WTC11 (cell line): ENCODE results near the gene GRM8. TPM values are rescaled to one million over a fixed set of nuclear protein-coding genes. Genes with fewer than 3 reads are reported as not detected.

Experiments
- ATAC-seq: fragments of 200-7000 bp; cut with Tn5 transposase; 2 replicates; pipeline ENCODE4 v1.10.0; 2021; ENCODE audit warnings: mild to moderate bottlenecking, moderate library complexity
- CTCF ChIA-PET: fragments of 300-600 bp; sonication (Branson Sonifier 250); formaldehyde crosslinking; loops from one replicate; lab custom pipeline; 2021; ENCODE audit warnings: antibody characterized with exemption; lab: Charles Lee
- POLR2A ChIA-PET: fragments of 350-600 bp; sonication (Branson Sonifier 250); formaldehyde crosslinking; loops from one replicate; lab custom pipeline; 2021; ENCODE audit warnings: antibody characterized with exemption; lab: Charles Lee
- DNase-seq: peaks from one replicate; pipeline ENCODE4 v3.0.0; 2021; ENCODE audit warnings: low spot score
- H3K27ac Mint-ChIP-seq: 2 replicates; pipeline ENCODE4 v1.8.0; 2021; ENCODE audit warnings: mixed read lengths
- H3K27me3 Mint-ChIP-seq: 2 replicates; pipeline ENCODE4 v1.8.0; 2021; ENCODE audit warnings: low read depth, mild to moderate bottlenecking, moderate library complexity, mixed read lengths
- H3K36me3 Mint-ChIP-seq: 2 replicates; pipeline ENCODE4 v1.8.0; 2021; ENCODE audit warnings: mixed read lengths
- H3K4me1 Mint-ChIP-seq: 2 replicates; pipeline ENCODE4 v1.8.0; 2022; ENCODE audit warnings: mixed read lengths
- H3K4me3 Mint-ChIP-seq: 2 replicates; pipeline ENCODE4 v1.8.0; 2021; ENCODE audit warnings: mild to moderate bottlenecking, moderate library complexity, mixed read lengths
- H3K9me3 Mint-ChIP-seq: 2 replicates; pipeline ENCODE4 v1.8.0; 2021; ENCODE audit warnings: mixed read lengths
- ATF1 ChIP-seq: sonication (generic); formaldehyde crosslinking; IDR thresholded peaks from 2 replicates; pipeline ENCODE4 v1.8.1; 2023; ENCODE audit warnings: mild to moderate bottlenecking, moderate library complexity, missing genetic modification reagents
- EMX1 ChIP-seq: fragments of 250-450 bp; sonication (Bioruptor Pico); IDR thresholded peaks from 2 replicates; pipeline ENCODE4 v1.8.0; 2021; ENCODE audit warnings: mild to moderate bottlenecking
- FOXK1 ChIP-seq: sonication (generic); formaldehyde crosslinking; IDR thresholded peaks from 2 replicates; pipeline ENCODE4 v1.8.0; 2022; ENCODE audit warnings: mild to moderate bottlenecking, moderate library complexity, missing genetic modification reagents
- ZBTB21 ChIP-seq: sonication (generic); formaldehyde crosslinking; IDR thresholded peaks from 2 replicates; pipeline ENCODE4 v1.8.1; 2023; ENCODE audit warnings: mild to moderate bottlenecking, missing genetic modification reagents, borderline replicate concordance
- ZNF263 ChIP-seq: sonication (generic); formaldehyde crosslinking; IDR thresholded peaks from 2 replicates; pipeline ENCODE4 v1.8.1; 2022; ENCODE audit warnings: low read depth, mild to moderate bottlenecking, moderate library complexity, missing genetic modification reagents
- ZNF416 ChIP-seq: fragments of 250-450 bp; sonication (Bioruptor Pico); IDR thresholded peaks from 2 replicates; pipeline ENCODE4 v1.9.0; 2021; ENCODE audit warnings: mild to moderate bottlenecking, inconsistent platforms
- ZNF671 ChIP-seq: fragments of 250-450 bp; sonication (Bioruptor Pico); IDR thresholded peaks from 2 replicates; pipeline ENCODE4 v1.8.0; 2021; ENCODE audit warnings: mild to moderate bottlenecking
- total RNA-seq: library from RNA; stranded (reverse); gene quantifications from 3 replicates; pipeline ENCODE4 v1.2.3, GENCODE V29; 2021
- TF ChIP-seq, protein P1 (sequence below): sonication (generic); formaldehyde crosslinking; IDR thresholded peaks from 2 replicates; pipeline ENCODE4 v1.8.1; 2022; ENCODE audit warnings: mild to moderate bottlenecking, missing genetic modification reagents, moderate library complexity, borderline replicate concordance
- TF ChIP-seq, protein P2 (sequence below): sonication (generic); formaldehyde crosslinking; IDR thresholded peaks from 2 replicates; pipeline ENCODE4 v1.8.1; 2023; ENCODE audit warnings: mild to moderate bottlenecking, missing genetic modification reagents
- TF ChIP-seq, protein P3 (sequence below): fragments of 250-450 bp; sonication (Bioruptor Pico); IDR thresholded peaks from 2 replicates; pipeline ENCODE4 v2.1.2; 2022; ENCODE audit warnings: mild to moderate bottlenecking, moderate library complexity
- TF ChIP-seq, protein P4 (sequence below): sonication (generic); formaldehyde crosslinking; IDR thresholded peaks from 2 replicates; pipeline ENCODE4 v1.8.0; 2022; ENCODE audit warnings: missing genetic modification reagents
- TF ChIP-seq, protein P5 (sequence below): fragments of 250-450 bp; sonication (Bioruptor Pico); IDR thresholded peaks from 2 replicates; pipeline ENCODE4 v1.9.0; 2021; ENCODE audit warnings: mild to moderate bottlenecking
- TF ChIP-seq, protein P6 (sequence below): sonication (generic); formaldehyde crosslinking; IDR thresholded peaks from 2 replicates; pipeline ENCODE4 v1.8.1; 2023; ENCODE audit warnings: mild to moderate bottlenecking, missing genetic modification reagents, moderate library complexity
- TF ChIP-seq, protein P7 (sequence below): sonication (generic); formaldehyde crosslinking; IDR thresholded peaks from 2 replicates; pipeline ENCODE4 v1.8.1; 2022; ENCODE audit warnings: low read depth, missing genetic modification reagents, borderline replicate concordance
- TF ChIP-seq, protein P8 (sequence below): fragments of 250-450 bp; sonication (Bioruptor Pico); IDR thresholded peaks from 2 replicates; pipeline ENCODE4 v1.9.0; 2021; ENCODE audit warnings: moderate library complexity, mild to moderate bottlenecking, inconsistent platforms, borderline replicate concordance
- TF ChIP-seq, protein P9 (sequence below): sonication (generic); formaldehyde crosslinking; IDR thresholded peaks from 2 replicates; pipeline ENCODE4 v1.8.1; 2022; ENCODE audit warnings: low read depth, mild to moderate bottlenecking, moderate library complexity, missing genetic modification reagents, borderline replicate concordance
- TF ChIP-seq, protein P10 (sequence below): sonication (generic); formaldehyde crosslinking; IDR thresholded peaks from 2 replicates; pipeline ENCODE4 v1.8.1; 2023; ENCODE audit warnings: mild to moderate bottlenecking, missing genetic modification reagents, moderate library complexity

The GRM8 gene
- total RNA-seq, 1 experiment from 2014 or later, result 2.3 TPM

DNA sequence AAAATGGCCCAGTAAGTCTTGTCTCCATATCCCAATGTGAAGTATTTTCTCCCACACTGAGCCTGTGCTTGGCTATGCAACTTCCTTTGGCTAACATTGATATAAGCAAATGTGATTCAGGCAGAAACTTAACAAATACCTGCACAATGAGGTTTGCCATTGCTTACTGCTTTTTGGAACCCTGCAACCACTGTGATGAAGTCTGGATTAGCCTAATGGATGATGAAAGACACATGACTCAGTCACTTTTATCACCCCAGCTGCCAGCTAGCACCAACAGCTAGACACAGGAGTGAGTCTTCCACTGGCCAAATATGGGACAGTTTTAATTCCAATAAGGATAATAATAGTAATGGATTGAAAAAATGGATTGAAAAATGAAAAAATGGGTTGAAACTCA, 854.5 kb downstream of the GRM8 start:
- no peaks in the 10 kb centered on the region for H3K36me3 Mint-ChIP-seq
- no peak overlapping the region for H3K27ac Mint-ChIP-seq
- H3K27me3 Mint-ChIP-seq, result no peaks in the 10 kb centered on the region; the same call in 1 of the 2 replicates
- no peak for DNase-seq
- no peak for ATAC-seq
- H3K4me1 Mint-ChIP-seq, result peaks cover 8% of the 10 kb centered on the region
- ChIA-PET POLR2A (no interaction called here), CTCF (interaction anchor here (1.3 kb wide), 1 partner anchor 28 kb away, joined by 3 read pairs; no protein-coding TSS in a partner anchor)
- TF ChIP-seq ZNF263 (CRISPR knock-in tag) (no peak), ZNF416 (CRISPR knock-in tag) (no peak), EMX1 (CRISPR knock-in tag) (no peak), ZBTB21 (CRISPR knock-in tag) (no peak), FOXK1 (CRISPR knock-in tag) (no peak), ZNF671 (CRISPR knock-in tag) (no peak), ATF1 (CRISPR knock-in tag) (no peak)
- TF ChIP-seq, protein P1, sequence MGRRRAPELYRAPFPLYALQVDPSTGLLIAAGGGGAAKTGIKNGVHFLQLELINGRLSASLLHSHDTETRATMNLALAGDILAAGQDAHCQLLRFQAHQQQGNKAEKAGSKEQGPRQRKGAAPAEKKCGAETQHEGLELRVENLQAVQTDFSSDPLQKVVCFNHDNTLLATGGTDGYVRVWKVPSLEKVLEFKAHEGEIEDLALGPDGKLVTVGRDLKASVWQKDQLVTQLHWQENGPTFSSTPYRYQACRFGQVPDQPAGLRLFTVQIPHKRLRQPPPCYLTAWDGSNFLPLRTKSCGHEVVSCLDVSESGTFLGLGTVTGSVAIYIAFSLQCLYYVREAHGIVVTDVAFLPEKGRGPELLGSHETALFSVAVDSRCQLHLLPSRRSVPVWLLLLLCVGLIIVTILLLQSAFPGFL (CRISPR knock-in tag), result no peak
- TF ChIP-seq, protein P2, sequence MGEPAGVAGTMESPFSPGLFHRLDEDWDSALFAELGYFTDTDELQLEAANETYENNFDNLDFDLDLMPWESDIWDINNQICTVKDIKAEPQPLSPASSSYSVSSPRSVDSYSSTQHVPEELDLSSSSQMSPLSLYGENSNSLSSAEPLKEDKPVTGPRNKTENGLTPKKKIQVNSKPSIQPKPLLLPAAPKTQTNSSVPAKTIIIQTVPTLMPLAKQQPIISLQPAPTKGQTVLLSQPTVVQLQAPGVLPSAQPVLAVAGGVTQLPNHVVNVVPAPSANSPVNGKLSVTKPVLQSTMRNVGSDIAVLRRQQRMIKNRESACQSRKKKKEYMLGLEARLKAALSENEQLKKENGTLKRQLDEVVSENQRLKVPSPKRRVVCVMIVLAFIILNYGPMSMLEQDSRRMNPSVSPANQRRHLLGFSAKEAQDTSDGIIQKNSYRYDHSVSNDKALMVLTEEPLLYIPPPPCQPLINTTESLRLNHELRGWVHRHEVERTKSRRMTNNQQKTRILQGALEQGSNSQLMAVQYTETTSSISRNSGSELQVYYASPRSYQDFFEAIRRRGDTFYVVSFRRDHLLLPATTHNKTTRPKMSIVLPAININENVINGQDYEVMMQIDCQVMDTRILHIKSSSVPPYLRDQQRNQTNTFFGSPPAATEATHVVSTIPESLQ (CRISPR knock-in tag), result no peak
- TF ChIP-seq, protein P3, sequence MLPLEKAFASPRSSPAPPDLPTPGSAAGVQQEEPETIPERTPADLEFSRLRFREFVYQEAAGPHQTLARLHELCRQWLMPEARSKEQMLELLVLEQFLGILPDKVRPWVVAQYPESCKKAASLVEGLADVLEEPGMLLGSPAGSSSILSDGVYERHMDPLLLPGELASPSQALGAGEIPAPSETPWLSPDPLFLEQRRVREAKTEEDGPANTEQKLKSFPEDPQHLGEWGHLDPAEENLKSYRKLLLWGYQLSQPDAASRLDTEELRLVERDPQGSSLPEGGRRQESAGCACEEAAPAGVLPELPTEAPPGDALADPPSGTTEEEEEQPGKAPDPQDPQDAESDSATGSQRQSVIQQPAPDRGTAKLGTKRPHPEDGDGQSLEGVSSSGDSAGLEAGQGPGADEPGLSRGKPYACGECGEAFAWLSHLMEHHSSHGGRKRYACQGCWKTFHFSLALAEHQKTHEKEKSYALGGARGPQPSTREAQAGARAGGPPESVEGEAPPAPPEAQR, result no peak
- TF ChIP-seq, protein P4, sequence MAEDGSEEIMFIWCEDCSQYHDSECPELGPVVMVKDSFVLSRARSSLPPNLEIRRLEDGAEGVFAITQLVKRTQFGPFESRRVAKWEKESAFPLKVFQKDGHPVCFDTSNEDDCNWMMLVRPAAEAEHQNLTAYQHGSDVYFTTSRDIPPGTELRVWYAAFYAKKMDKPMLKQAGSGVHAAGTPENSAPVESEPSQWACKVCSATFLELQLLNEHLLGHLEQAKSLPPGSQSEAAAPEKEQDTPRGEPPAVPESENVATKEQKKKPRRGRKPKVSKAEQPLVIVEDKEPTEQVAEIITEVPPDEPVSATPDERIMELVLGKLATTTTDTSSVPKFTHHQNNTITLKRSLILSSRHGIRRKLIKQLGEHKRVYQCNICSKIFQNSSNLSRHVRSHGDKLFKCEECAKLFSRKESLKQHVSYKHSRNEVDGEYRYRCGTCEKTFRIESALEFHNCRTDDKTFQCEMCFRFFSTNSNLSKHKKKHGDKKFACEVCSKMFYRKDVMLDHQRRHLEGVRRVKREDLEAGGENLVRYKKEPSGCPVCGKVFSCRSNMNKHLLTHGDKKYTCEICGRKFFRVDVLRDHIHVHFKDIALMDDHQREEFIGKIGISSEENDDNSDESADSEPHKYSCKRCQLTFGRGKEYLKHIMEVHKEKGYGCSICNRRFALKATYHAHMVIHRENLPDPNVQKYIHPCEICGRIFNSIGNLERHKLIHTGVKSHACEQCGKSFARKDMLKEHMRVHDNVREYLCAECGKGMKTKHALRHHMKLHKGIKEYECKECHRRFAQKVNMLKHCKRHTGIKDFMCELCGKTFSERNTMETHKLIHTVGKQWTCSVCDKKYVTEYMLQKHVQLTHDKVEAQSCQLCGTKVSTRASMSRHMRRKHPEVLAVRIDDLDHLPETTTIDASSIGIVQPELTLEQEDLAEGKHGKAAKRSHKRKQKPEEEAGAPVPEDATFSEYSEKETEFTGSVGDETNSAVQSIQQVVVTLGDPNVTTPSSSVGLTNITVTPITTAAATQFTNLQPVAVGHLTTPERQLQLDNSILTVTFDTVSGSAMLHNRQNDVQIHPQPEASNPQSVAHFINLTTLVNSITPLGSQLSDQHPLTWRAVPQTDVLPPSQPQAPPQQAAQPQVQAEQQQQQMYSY, result no peak
- TF ChIP-seq, protein P5, sequence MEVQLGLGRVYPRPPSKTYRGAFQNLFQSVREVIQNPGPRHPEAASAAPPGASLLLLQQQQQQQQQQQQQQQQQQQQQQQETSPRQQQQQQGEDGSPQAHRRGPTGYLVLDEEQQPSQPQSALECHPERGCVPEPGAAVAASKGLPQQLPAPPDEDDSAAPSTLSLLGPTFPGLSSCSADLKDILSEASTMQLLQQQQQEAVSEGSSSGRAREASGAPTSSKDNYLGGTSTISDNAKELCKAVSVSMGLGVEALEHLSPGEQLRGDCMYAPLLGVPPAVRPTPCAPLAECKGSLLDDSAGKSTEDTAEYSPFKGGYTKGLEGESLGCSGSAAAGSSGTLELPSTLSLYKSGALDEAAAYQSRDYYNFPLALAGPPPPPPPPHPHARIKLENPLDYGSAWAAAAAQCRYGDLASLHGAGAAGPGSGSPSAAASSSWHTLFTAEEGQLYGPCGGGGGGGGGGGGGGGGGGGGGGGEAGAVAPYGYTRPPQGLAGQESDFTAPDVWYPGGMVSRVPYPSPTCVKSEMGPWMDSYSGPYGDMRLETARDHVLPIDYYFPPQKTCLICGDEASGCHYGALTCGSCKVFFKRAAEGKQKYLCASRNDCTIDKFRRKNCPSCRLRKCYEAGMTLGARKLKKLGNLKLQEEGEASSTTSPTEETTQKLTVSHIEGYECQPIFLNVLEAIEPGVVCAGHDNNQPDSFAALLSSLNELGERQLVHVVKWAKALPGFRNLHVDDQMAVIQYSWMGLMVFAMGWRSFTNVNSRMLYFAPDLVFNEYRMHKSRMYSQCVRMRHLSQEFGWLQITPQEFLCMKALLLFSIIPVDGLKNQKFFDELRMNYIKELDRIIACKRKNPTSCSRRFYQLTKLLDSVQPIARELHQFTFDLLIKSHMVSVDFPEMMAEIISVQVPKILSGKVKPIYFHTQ, result no peak
- TF ChIP-seq, protein P6, sequence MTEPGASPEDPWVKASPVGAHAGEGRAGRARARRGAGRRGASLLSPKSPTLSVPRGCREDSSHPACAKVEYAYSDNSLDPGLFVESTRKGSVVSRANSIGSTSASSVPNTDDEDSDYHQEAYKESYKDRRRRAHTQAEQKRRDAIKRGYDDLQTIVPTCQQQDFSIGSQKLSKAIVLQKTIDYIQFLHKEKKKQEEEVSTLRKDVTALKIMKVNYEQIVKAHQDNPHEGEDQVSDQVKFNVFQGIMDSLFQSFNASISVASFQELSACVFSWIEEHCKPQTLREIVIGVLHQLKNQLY (CRISPR knock-in tag), result no peak
- TF ChIP-seq, protein P7, sequence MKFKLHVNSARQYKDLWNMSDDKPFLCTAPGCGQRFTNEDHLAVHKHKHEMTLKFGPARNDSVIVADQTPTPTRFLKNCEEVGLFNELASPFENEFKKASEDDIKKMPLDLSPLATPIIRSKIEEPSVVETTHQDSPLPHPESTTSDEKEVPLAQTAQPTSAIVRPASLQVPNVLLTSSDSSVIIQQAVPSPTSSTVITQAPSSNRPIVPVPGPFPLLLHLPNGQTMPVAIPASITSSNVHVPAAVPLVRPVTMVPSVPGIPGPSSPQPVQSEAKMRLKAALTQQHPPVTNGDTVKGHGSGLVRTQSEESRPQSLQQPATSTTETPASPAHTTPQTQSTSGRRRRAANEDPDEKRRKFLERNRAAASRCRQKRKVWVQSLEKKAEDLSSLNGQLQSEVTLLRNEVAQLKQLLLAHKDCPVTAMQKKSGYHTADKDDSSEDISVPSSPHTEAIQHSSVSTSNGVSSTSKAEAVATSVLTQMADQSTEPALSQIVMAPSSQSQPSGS (CRISPR knock-in tag), result no peak
- TF ChIP-seq, protein P8, sequence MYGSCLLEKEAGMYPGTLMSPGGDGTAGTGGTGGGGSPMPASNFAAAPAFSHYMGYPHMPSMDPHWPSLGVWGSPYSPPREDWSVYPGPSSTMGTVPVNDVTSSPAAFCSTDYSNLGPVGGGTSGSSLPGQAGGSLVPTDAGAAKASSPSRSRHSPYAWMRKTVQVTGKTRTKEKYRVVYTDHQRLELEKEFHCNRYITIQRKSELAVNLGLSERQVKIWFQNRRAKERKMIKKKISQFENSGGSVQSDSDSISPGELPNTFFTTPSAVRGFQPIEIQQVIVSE (CRISPR knock-in tag), result no peak
- TF ChIP-seq, protein P9, sequence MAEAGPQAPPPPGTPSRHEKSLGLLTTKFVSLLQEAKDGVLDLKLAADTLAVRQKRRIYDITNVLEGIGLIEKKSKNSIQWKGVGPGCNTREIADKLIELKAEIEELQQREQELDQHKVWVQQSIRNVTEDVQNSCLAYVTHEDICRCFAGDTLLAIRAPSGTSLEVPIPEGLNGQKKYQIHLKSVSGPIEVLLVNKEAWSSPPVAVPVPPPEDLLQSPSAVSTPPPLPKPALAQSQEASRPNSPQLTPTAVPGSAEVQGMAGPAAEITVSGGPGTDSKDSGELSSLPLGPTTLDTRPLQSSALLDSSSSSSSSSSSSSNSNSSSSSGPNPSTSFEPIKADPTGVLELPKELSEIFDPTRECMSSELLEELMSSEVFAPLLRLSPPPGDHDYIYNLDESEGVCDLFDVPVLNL (CRISPR knock-in tag), result no peak
- TF ChIP-seq, protein P10, sequence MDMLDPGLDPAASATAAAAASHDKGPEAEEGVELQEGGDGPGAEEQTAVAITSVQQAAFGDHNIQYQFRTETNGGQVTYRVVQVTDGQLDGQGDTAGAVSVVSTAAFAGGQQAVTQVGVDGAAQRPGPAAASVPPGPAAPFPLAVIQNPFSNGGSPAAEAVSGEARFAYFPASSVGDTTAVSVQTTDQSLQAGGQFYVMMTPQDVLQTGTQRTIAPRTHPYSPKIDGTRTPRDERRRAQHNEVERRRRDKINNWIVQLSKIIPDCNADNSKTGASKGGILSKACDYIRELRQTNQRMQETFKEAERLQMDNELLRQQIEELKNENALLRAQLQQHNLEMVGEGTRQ (CRISPR knock-in tag), result no peak
- H3K4me3 Mint-ChIP-seq, result no peak overlapping the region
- no peaks in the 10 kb centered on the region for H3K9me3 Mint-ChIP-seq
